ENCODE measurements around the gene CDK5RAP2.

DNA sequence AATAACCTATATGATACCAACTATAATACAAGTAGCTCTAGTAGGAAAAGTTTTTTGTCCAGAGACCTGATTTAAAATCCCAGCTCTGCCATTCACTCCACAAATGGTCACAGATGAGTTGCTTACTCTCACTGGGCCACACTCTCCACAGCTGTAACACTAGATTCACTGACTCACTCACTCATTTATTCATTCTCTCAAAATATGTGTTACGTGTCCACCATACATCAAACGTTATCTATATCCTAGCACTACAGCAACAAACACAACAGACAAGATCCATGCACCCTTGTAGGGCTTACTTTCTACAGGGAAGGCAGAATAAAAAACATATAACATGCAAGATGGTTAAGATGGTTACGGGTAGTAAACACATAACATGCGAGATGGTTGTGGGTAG is 146.3 kb downstream of the CDK5RAP2 start:
- TF ChIP-seq, protein P1, sequence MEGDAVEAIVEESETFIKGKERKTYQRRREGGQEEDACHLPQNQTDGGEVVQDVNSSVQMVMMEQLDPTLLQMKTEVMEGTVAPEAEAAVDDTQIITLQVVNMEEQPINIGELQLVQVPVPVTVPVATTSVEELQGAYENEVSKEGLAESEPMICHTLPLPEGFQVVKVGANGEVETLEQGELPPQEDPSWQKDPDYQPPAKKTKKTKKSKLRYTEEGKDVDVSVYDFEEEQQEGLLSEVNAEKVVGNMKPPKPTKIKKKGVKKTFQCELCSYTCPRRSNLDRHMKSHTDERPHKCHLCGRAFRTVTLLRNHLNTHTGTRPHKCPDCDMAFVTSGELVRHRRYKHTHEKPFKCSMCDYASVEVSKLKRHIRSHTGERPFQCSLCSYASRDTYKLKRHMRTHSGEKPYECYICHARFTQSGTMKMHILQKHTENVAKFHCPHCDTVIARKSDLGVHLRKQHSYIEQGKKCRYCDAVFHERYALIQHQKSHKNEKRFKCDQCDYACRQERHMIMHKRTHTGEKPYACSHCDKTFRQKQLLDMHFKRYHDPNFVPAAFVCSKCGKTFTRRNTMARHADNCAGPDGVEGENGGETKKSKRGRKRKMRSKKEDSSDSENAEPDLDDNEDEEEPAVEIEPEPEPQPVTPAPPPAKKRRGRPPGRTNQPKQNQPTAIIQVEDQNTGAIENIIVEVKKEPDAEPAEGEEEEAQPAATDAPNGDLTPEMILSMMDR (IDR thresholded peaks at IDR 0.05): no peak
- TF ChIP-seq EP300 (IDR thresholded peaks at IDR 0.05): no peak
